ENCODE data around the gene PPFIA3.

DNA sequence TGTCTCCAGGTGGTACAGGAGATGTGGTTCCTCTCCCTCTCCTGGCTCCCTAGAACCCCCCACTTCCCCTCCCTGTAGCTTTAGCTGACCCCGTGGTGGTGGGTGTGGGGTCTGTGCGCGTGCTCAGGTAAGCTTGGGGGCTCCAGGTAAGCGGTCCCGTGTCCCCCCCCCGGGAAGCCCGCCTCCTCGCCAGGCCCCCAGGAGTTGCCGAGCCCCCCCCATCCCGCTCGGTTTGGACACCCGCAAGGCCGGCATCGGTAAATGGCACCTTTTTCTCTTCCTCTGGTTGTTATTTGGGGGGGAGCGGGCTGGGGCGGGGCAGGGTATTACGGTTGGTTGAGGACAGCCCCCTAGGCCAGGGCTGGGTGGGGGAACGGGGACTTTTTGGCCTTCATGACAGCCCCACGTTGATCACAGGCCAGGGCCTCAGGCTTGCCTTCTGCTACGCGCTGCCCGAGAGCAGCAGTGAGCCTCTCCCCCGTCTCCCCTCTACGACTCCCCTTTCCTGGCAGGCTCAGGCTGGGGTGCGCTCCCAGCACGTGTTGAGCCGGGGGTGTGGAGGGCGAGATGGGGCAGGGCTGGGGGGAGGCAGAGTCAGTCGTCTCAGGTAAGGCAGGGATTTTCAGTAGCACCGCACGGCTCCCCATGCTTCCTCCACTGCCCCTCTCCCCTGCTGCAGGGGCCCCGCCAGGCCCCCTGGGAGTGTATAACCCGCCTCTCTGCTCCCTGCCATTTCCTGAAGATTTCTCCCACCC is 15.8 kb upstream of the PPFIA3 start:
- TF ChIP-seq, protein P1, sequence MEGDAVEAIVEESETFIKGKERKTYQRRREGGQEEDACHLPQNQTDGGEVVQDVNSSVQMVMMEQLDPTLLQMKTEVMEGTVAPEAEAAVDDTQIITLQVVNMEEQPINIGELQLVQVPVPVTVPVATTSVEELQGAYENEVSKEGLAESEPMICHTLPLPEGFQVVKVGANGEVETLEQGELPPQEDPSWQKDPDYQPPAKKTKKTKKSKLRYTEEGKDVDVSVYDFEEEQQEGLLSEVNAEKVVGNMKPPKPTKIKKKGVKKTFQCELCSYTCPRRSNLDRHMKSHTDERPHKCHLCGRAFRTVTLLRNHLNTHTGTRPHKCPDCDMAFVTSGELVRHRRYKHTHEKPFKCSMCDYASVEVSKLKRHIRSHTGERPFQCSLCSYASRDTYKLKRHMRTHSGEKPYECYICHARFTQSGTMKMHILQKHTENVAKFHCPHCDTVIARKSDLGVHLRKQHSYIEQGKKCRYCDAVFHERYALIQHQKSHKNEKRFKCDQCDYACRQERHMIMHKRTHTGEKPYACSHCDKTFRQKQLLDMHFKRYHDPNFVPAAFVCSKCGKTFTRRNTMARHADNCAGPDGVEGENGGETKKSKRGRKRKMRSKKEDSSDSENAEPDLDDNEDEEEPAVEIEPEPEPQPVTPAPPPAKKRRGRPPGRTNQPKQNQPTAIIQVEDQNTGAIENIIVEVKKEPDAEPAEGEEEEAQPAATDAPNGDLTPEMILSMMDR (IDR thresholded peaks at IDR 0.05), result no peak
- TF ChIP-seq POLR2A (IDR thresholded peaks at IDR 0.05) (no peak), EP300 (IDR thresholded peaks at IDR 0.05) (no peak)

All from tibial nerve (tissue), 4 donors.